Lung (tissue), 12 donors: ENCODE data around the gene IL1RAPL1. TPM values are rescaled to one million over a fixed set of nuclear protein-coding genes. Genes with fewer than 3 reads are reported as not detected.

Experiments
- ATAC-seq: fragments of 200-7000 bp; cut with Tn5 transposase; one replicate; pipeline ENCODE4 v1.9.1; 2020; ENCODE audit warnings: moderate number of reproducible peaks; ENCODE audit not compliant: insufficient read depth, low FRiP score
- DNase-seq, 3 donors: peaks; one replicate each; pipeline ENCODE4 v3.0.0-alpha.2; 2013 to 2017
- H3K27ac ChIP-seq, 2 donors: one replicate each; pipeline ENCODE4 v1.5.1; 2013; ENCODE audit warnings: mild to moderate bottlenecking in 2 of 2, moderate library complexity in 2 of 2, control low read depth in 1 of 2, inconsistent platforms in 1 of 2, low read depth in 1 of 2, low read length in 1 of 2
- H3K27me3 ChIP-seq, 3 donors: one replicate each; pipeline ENCODE4 v1.5.1; 2013; ENCODE audit warnings: low read length in 2 of 3; ENCODE audit not compliant: control insufficient read depth in 3 of 3, insufficient read depth in 3 of 3
- H3K36me3 ChIP-seq, 4 donors: one replicate each; pipeline ENCODE4 v1.5.1; 2013; ENCODE audit warnings: low read length in 4 of 4, mild to moderate bottlenecking in 1 of 4, moderate library complexity in 1 of 4; ENCODE audit not compliant: control insufficient read depth in 4 of 4, insufficient read depth in 4 of 4
- H3K4me1 ChIP-seq, 5 donors: one replicate each; pipeline ENCODE4 v1.5.1; 2013; ENCODE audit warnings: low read length in 5 of 5, mild to moderate bottlenecking in 2 of 5, moderate library complexity in 1 of 5; ENCODE audit not compliant: control insufficient read depth in 5 of 5, insufficient read depth in 5 of 5
- H3K4me3 ChIP-seq: one replicate; pipeline ENCODE4 v1.5.1; 2013; ENCODE audit warnings: mild to moderate bottlenecking, control low read depth, moderate library complexity
- H3K9ac ChIP-seq, 2 donors: one replicate each; pipeline ENCODE4 v1.5.1; 2013; ENCODE audit warnings: low read length in 2 of 2, control low read depth in 1 of 2; ENCODE audit not compliant: insufficient read depth in 1 of 2
- H3K9me3 ChIP-seq, 4 donors: one replicate each; pipeline ENCODE4 v1.5.1; 2013; ENCODE audit warnings: low read length in 3 of 4, mild to moderate bottlenecking in 1 of 4, moderate library complexity in 1 of 4; ENCODE audit not compliant: control insufficient read depth in 4 of 4, insufficient read depth in 3 of 4
- WGBS, 2 donors: extraction: QIAGEN DNeasy Blood & Tissue Kit; methylation state at CpG; one replicate each; pipeline ENCODE4 v1.1.7; 2013; 5-methylcytosine and 5-hydroxymethylcytosine counted together
- polyA plus RNA-seq, 2 donors: library from polyadenylated mRNA; stranded (reverse); fragments of 200-250 nt; gene quantifications; one replicate each; pipeline ENCODE4 v1.2.1, GENCODE V29; 2013
- total RNA-seq, 2 donors: library from RNA; depleted of rRNA in 1 of 2; stranded (reverse); fragments of >200 nt in 1 of 2; gene quantifications; one replicate each; pipeline ENCODE4 v1.2.1, GENCODE V29; 2014 to 2021
- TF ChIP-seq, protein P1 (sequence below): IDR thresholded peaks from 2 replicates; pipeline ENCODE4 v1.5.1; 2012; ENCODE audit warnings: mild to moderate bottlenecking; ENCODE audit errors: control extremely low read depth, extremely low read depth
- donor health status: control.
- donor health status: control.
- donor health status: Bipolar disorder and iron deficiency.
- donor health status: healthy.
- donor health status: DM: yes; HTN: yes; CAD: no.

IL1RAPL1 gene
- total and polyA plus RNA-seq, 4 donors: 2.2 TPM; not detected in 3

DNA sequence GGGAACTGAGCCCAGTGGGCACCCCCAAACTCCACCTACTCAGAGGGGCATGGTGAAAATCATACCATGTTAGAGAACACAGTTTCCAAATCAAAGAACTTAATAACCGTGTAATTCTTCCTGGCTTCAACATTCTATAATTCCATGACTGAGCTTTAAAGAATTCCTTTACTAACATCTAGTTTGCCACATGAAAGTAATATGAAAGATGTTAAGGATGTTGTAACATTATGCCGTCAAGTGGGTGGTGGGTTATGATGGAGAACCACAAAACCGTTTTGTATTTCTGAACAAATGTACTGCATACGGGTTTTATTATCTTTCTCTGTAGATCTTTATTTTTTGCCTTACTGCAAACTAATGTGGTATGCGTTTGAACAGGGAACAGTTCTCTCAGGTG lies 1079.1 kb downstream of the IL1RAPL1 start:
- DNase-seq (no peak), ATAC-seq (no peak)
- Histone ChIP-seq H3K36me3 (no peaks in the 10 kb centered on the region), H3K4me3 (no peak overlapping the region), H3K4me1 (no peaks in the 10 kb centered on the region), H3K9me3 (no peaks in the 10 kb centered on the region), H3K27me3 (peaks cover 0 to 4% (median 2%) of the 10 kb centered on the region in 3 donors), H3K27ac (no peak overlapping the region), H3K9ac (no peak overlapping the region)
- WGBS, 2 donors: 76 to 98% methylated on average over 5 of the region's 5 CpGs
- TF ChIP-seq, protein P1, sequence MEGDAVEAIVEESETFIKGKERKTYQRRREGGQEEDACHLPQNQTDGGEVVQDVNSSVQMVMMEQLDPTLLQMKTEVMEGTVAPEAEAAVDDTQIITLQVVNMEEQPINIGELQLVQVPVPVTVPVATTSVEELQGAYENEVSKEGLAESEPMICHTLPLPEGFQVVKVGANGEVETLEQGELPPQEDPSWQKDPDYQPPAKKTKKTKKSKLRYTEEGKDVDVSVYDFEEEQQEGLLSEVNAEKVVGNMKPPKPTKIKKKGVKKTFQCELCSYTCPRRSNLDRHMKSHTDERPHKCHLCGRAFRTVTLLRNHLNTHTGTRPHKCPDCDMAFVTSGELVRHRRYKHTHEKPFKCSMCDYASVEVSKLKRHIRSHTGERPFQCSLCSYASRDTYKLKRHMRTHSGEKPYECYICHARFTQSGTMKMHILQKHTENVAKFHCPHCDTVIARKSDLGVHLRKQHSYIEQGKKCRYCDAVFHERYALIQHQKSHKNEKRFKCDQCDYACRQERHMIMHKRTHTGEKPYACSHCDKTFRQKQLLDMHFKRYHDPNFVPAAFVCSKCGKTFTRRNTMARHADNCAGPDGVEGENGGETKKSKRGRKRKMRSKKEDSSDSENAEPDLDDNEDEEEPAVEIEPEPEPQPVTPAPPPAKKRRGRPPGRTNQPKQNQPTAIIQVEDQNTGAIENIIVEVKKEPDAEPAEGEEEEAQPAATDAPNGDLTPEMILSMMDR: no peak

DNA sequence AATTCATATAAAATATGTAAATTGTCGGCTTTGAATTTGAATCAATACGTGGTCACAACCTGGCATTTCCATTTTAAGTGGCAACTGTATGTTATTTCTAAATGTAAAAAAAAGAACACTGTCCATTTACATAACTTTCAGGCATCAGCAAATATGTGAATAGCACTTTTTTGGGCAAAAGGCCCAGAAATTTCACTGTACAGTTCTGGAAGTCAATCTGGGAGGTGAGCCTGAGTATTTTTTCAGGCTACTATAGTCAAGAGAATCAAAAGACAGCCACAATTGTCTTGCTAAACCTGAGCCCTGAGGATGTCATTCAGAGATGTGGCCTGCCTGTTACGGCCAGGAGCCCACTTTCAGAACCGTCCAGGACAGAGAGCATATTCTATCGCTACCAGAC lies 1084.2 kb downstream of the IL1RAPL1 start:
- H3K27me3 ChIP-seq: peaks cover 0 to 4% (median 2%) of the 10 kb centered on the region in 3 donors
- H3K9me3 ChIP-seq: no peaks in the 10 kb centered on the region
- TF ChIP-seq, protein P1: no peak
- H3K9ac ChIP-seq: no peak overlapping the region
- no peak for ATAC-seq
- no peak overlapping the region for H3K4me3 ChIP-seq
- WGBS, 2 donors: 73 to 89% methylated on average over 5 of the region's 5 CpGs
- no peaks in the 10 kb centered on the region for H3K36me3 ChIP-seq
- no peak overlapping the region for H3K27ac ChIP-seq
- DNase-seq: peak in 2 of 3 donors; percentile 24 to 62
- no peaks in the 10 kb centered on the region for H3K4me1 ChIP-seq

DNA sequence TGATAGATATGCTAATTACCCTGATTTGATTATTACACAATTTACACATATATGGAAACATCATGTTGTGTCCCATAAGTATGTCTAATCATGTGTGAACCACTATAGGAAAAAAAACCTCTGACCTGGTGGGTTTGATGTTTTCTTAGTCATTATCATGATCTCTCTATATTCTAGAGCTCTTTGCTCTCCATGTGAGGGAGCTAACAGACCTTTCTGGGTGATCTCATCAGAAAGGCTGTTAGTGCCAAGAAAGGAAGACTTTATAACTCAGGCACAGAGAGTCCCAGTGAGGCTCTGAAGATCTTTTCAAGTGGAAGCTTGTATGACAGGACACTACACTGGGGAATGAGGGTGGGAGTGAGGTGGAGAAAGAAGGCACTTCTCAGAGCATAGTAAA lies 1100.4 kb downstream of the IL1RAPL1 start:
- H3K4me3 ChIP-seq: no peak overlapping the region
- H3K36me3 ChIP-seq: no peaks in the 10 kb centered on the region
- H3K27ac ChIP-seq: no peak overlapping the region
- H3K9me3 ChIP-seq: no peaks in the 10 kb centered on the region
- no peaks in the 10 kb centered on the region for H3K4me1 ChIP-seq
- TF ChIP-seq, protein P1: no peak
- H3K9ac ChIP-seq: no peak overlapping the region
- ATAC-seq (no peak), DNase-seq (peak in 2 of 3 donors; percentile 1 to 17)
- no peaks in the 10 kb centered on the region for H3K27me3 ChIP-seq

DNA sequence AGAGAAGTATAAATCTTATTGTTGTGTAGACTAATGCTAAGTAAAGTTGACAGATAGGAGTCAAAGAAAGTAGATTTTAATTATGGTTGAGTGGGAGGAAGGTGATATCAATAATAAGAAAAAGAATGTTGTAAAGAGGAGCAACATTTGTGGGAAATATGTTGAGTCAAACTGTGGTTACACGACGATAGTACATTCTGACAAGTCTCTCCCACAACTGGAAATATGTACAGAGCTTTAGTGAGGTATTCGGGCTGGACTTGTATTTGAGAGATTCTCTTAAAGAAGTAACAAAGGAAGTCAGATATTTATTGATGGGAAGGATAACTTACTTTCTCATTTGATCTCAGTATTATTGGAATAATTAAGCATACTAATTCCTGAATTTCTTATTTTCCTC lies 1102.8 kb downstream of the IL1RAPL1 start:
- H3K9me3 ChIP-seq: no peaks in the 10 kb centered on the region
- ATAC-seq: no peak

More for the DNA sequence above, 1102.8 kb downstream of the IL1RAPL1 start:
- TF ChIP-seq, protein P1: no peak
- DNase-seq: no peak
- no peak overlapping the region for H3K4me3 ChIP-seq
- H3K4me1 ChIP-seq: no peaks in the 10 kb centered on the region
- no peaks in the 10 kb centered on the region for H3K36me3 ChIP-seq
- H3K9ac ChIP-seq: no peak overlapping the region
- H3K27me3 ChIP-seq: no peaks in the 10 kb centered on the region
- H3K27ac ChIP-seq: no peak overlapping the region
- 61 to 81% methylated on average over 3 of the region's 3 CpGs for WGBS, 2 donors
